Raji (cell line): ENCODE measurements around the gene ARSB.

ENCODE experiments used
- POLR2A ChIP-seq: IDR thresholded peaks from 2 replicates; pipeline ENCODE4 v1.6.1; 2011; ENCODE audit warnings: low read depth, low read length, control low read depth; ENCODE audit not compliant: insufficient read depth

ARSB gene

GRCh38 chr5:78779262-78779661, 205.8 kb downstream of the ARSB start:
- no peak for TF ChIP-seq POLR2A

DNA sequence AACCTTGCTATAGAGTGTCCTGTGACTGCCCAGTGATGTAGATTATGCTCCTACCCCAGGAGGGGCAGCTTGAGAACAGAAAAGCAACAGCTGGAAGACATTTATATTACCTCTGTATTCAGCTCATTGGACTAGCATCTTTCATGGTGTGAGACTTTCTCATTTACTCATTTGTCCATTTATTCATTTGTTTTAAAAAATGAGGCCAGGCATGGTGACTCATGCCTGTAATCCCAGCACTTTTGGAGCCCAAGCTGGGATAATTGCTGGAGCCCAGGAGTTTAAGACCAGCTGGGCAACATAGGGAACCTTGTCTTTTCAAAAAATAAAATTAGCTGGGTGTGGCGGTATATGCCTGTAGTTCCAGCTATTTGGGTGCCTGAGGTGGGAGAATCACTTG, 206.6 kb downstream of the ARSB start:
- TF ChIP-seq POLR2A: no peak

DNA sequence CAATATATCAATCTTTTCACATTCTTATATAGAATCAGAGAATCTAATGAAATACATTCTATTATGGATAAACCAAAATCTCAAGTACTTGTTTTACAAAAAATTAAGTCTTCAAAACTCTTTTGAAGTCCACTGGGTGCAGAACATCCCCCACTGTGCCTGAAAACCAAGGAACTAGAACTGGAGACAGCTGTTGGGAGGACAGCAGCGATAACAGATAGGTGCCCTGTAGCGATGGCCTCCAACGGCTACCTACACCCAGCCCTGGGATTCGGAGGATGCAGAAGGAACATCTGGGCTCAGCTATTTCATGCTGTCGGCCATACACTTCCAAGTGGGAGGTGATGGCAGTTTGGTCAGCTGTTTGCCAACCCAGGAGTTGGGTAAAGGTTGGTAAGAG, 207.2 kb downstream of the ARSB start:
- no peak for TF ChIP-seq POLR2A

- TF ChIP-seq POLR2A: no peak
These were observed 208.5 kb downstream of the ARSB start for GRCh38 chr5:78776637-78777036.

DNA sequence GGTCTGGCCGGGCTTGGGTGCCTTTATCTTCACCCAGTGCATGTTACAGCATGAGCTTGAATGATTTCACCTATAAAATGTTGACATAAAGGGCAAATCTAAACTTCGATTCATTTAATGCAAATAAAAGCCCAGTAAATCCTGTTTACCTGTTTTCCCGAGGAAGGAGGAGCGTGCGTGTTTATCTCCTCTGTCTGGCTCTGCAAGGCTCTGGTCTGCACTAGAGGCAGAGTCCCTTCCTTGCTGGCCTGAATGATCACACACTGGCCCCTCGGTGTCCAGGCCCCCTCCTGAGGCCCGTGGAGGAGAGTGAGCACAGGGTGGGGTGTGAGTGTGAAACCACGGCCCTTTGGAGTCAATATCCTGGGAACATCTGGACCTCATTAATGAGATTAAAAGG, 211.5 kb downstream of the ARSB start:
- no peak for TF ChIP-seq POLR2A

DNA sequence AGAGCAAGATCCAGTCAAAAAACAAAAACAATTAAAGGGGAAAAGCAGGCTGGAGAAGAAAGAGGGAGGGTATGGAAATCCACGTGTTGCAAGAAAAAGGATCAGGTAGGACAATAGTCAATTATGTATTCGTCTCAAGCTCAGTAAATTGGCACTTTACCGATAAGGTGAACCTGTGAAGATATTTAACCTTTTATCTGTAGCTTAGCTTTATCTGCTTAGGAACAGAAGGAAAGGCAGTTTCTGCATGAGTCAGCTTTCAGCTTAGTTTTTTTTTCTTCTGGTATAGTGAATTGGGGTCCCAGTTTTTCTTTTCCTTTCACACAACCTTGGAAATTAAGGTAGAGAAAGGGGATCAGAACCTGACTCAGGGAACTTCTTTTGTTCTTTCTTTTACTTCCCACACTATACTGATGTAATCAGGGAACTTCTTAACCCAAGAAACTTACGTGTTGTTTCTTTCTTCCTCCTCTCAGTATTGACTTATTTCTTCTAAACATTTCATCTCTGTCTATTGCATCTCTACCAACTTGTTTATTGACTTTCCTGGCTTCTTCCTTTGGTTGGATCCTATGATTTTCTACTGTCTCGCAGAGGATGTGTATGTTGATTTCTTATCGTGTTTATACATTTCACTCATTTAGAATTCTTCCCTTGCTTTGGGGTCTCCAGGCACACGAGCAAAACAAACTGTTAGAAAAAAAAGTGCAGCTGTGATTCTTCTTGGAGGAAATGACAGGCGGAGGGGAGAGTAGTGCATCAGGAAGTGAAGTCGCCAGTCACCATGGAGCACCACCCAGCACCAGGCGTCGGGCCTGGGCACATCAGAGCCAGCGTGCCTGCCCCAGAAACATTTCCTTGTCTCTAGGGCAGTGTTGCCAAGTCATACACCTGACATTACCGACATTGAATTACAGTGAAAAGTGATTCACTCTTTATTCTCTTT, 213.6 kb downstream of the ARSB start:
- no peak for TF ChIP-seq POLR2A

DNA sequence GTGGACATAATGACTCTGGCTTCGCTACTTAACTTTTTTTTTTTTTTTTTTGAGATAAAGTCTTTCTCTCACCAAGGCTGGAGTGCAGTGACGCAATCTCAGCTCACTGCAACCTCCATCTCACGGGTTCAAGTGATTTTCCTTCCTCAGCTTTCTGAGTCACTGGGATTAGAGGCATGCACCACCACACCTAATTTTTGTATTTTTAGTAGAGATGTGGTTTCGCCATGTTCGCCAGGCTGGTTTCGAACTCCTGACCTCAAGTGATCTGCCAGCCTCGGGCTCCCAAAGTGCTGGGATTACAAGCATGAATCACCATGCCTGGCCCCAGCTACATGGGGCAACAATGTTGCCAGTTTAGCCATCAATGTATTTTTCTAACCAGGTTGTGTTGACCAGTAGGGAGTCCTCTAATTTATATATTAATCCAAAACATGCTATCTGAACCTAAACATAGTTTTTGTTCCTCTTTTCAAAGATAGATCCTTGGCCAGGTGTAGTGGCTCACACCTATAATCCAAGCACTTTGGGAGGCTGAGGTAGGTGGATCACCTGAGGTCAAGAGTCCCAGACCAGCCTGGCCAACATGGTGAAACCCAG, 216.2 kb downstream of the ARSB start:
- TF ChIP-seq POLR2A: no peak

- TF ChIP-seq POLR2A: no peak
These were observed 218.7 kb downstream of the ARSB start for GRCh38 chr5:78766412-78766762.

GRCh38 chr5:78765756-78766411, 219.2 kb downstream of the ARSB start:
- no peak for TF ChIP-seq POLR2A

DNA sequence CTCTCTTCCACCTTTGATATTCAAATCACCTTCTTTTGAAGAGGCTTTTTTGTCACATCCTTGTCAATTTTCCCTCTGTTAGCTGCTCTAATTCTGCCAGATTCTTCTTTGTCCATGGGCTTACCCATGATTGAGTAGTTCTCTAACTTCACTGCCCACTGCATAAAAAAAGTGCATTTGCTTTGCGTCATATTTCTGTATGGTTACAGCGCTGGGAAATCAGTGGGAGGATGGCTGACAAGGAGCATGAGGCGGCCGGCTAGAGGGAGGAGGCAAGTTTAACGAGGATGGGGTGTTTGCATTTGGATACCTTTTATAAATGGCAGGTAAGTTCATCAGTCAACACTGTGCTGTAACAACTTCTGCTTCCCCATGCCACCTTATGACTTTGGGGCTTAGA, 220.0 kb downstream of the ARSB start:
- TF ChIP-seq POLR2A: no peak

DNA sequence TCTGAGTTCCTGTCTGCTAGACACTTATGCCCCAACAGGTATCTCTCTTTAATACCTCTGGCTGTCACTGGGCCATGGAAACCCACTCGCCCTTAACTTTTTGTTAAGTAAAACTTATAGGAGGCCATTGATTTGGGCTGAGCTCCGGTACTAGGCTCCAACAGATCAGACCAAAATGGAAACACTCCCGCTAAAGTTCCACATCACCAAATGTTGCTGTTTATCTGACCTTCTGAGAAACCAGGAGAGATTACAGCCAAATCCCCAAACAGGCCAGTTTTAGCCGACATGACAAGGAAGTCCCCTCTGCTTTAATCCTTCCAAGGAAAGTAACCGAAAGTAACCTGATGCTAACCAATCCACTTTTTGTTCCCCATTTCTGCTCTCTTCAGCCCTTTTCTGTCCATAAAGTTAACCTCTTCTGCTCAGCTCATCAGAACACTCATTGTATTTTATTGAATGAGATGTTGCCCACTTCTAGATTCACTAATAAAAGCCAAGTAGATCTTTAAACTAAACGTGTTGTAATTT, 221.4 kb downstream of the ARSB start:
- TF ChIP-seq POLR2A: no peak

DNA sequence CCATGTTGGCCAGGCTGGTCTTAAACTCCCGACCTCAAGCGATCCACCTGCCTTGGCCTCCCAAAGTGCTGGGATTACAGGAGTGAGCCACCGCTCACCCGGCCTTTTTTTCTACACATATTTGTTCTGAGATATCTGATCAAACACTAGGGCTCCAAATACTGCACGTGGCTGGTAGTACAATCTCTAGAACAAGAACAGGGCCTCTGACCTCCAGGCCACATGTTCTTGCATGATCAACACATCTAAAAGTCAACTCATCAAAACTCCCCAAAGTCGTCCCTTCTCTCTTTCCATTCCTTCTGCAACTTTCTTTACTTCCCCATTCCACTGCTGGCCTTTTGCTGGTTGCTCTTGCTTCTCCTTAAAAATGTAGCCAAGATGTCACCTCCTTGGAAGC, 223.3 kb downstream of the ARSB start:
- no peak for TF ChIP-seq POLR2A

DNA sequence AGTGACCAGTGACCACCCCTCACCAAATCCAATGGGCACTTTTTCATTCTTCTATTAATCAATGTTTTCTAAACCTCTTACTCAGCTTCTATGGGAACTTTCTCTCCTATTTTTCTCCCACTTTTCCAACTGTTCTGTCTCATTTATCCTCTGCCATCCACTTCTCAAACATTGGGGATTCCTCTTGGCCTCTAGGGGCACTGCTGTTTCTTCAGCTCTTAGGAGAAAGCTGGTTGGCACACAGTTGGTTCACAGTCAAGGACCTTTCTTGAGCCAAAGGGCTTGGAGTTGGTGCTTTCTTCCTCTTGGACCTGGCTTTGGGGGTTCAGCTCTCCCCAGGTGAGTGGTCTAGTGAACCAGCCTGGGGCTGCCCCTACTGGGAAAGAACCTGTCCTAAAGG, 224.3 kb downstream of the ARSB start:
- TF ChIP-seq POLR2A: no peak

DNA sequence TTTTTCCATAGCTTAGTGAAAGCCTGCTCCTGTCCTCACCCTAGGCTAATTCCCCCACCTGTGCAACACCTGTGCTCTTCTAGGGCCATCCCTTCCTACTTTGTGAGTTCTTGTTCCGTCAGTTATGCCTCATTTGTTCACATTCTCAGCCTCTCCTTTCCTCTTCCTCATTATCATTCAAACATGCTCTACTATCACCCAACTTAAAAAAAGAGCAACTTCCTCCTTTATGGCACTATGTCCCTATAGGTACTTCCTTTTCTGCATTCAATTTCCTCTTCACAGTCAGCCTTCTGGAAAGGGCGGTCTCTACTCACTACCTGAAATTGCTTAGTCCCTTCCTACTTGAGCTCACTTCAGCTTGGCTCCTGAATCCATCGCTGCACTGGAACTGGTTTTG, 224.7 kb downstream of the ARSB start:
- no peak for TF ChIP-seq POLR2A

- no peak for TF ChIP-seq POLR2A
These were observed 226.8 kb downstream of the ARSB start for GRCh38 chr5:78758169-78758839.
